HepG2 (cell line): ENCODE data around the gene C18orf54. TPM values are rescaled to one million over a fixed set of nuclear protein-coding genes. Genes with fewer than 3 reads are reported as not detected.

ENCODE experiments used
- ARHGAP35 ChIP-seq: sonication (generic); formaldehyde crosslinking; IDR thresholded peaks from 2 replicates; pipeline ENCODE4 v1.9.0; 2022; ENCODE audit warnings: mild to moderate bottlenecking, inconsistent platforms, moderate library complexity, missing genetic modification reagents, borderline replicate concordance
- HES4 ChIP-seq: sonication (generic); formaldehyde crosslinking; IDR thresholded peaks from 2 replicates; pipeline ENCODE4 v1.9.0; 2021; ENCODE audit warnings: mild to moderate bottlenecking, missing genetic modification reagents, borderline replicate concordance
- PHF21A ChIP-seq: sonication (generic); formaldehyde crosslinking; IDR thresholded peaks from 2 replicates; pipeline ENCODE4 v1.5.0; 2020; ENCODE audit warnings: mild to moderate bottlenecking, missing genetic modification reagents
- RFX3 ChIP-seq: IDR thresholded peaks from 2 replicates; pipeline ENCODE4 v1.6.1; 2016; ENCODE audit warnings: missing biosample characterization, missing genetic modification reagents
- XRCC5 ChIP-seq: fragments of 200-400 bp; formaldehyde crosslinking; optimal IDR thresholded peaks from 2 replicates; pipeline ENCODE3; 2017; ENCODE audit warnings: mild to moderate bottlenecking, low read length
- ZBTB20 ChIP-seq: sonication (generic); formaldehyde crosslinking; IDR thresholded peaks from 2 replicates; pipeline ENCODE4 v1.8.1; 2023; ENCODE audit warnings: missing genetic modification reagents, low read depth, mild to moderate bottlenecking, borderline replicate concordance
- ZNF138 ChIP-seq: sonication (generic); formaldehyde crosslinking; IDR thresholded peaks from 2 replicates; pipeline ENCODE4 v1.5.0; 2020; ENCODE audit warnings: mild to moderate bottlenecking, low read depth, missing genetic modification reagents
- ZNF234 ChIP-seq: sonication (generic); formaldehyde crosslinking; conservative IDR thresholded peaks from 2 replicates; pipeline ENCODE4 v1.5.1; 2020; ENCODE audit warnings: mild to moderate bottlenecking, missing genetic modification reagents
- ZNF263 ChIP-seq: sonication (generic); formaldehyde crosslinking; IDR thresholded peaks from 2 replicates; pipeline ENCODE4 v1.4.0; 2020; ENCODE audit warnings: missing genetic modification reagents
- polyA plus RNA-seq, 8 experiments: library from polyadenylated mRNA; depleted of rRNA in 3 of 8; stranded (reverse) in 7 of 8; unstranded in 1 of 8; fragments of >200 nt; fragmentation: Illumina TruSeq in 4 of 8; extraction: Trizol in 4 of 8; gene quantifications; 2 replicates each; pipeline versions ENCODE4 v1.2.1 to v1.2.3, GENCODE V29; 2011 to 2016; ENCODE audit warnings: low read depth in 4 of 8, missing spikeins in 1 of 8, mixed read lengths in 1 of 8; ENCODE audit not compliant: insufficient read depth in 1 of 8
- total RNA-seq, 5 experiments: library from RNA; depleted of rRNA; stranded (reverse); fragments of >200 nt; fragmentation: Illumina TruSeq; extraction: Trizol; gene quantifications; 2 replicates each; pipeline ENCODE4 v1.2.3, GENCODE V29; 2016; ENCODE audit warnings: low read depth in 1 of 5
- TF ChIP-seq, protein P1 (sequence below): sonication (generic); formaldehyde crosslinking; IDR thresholded peaks from 2 replicates; pipeline ENCODE4 v1.4.0; 2020; ENCODE audit warnings: missing genetic modification reagents, borderline replicate concordance
- TF ChIP-seq, protein P2 (sequence below): IDR thresholded peaks from 2 replicates; pipeline ENCODE4 v1.6.1; 2012; ENCODE audit warnings: low read length, improper control_type of control experiment
- TF ChIP-seq, protein P3 (sequence below): sonication (generic); formaldehyde crosslinking; conservative IDR thresholded peaks from 2 replicates; pipeline ENCODE4 v1.8.0; 2022; ENCODE audit warnings: mild to moderate bottlenecking, moderate library complexity, missing genetic modification reagents
- TF ChIP-seq, protein P4 (sequence below): sonication (generic); formaldehyde crosslinking; IDR thresholded peaks from 2 replicates; pipeline ENCODE4 v1.4.0; 2020; ENCODE audit warnings: missing genetic modification reagents, borderline replicate concordance
- TF ChIP-seq, protein P5 (sequence below): sonication (generic); formaldehyde crosslinking; IDR thresholded peaks from 2 replicates; pipeline ENCODE4 v1.4.0; 2020; ENCODE audit warnings: mild to moderate bottlenecking, missing genetic modification reagents, borderline replicate concordance

Gene C18orf54
- total and polyA plus RNA-seq, 2 of the 13 experiments (the other 11 are each of a cell fraction or from before 2014, with no cell fraction given), result 1.8 to 2.5 TPM

DNA sequence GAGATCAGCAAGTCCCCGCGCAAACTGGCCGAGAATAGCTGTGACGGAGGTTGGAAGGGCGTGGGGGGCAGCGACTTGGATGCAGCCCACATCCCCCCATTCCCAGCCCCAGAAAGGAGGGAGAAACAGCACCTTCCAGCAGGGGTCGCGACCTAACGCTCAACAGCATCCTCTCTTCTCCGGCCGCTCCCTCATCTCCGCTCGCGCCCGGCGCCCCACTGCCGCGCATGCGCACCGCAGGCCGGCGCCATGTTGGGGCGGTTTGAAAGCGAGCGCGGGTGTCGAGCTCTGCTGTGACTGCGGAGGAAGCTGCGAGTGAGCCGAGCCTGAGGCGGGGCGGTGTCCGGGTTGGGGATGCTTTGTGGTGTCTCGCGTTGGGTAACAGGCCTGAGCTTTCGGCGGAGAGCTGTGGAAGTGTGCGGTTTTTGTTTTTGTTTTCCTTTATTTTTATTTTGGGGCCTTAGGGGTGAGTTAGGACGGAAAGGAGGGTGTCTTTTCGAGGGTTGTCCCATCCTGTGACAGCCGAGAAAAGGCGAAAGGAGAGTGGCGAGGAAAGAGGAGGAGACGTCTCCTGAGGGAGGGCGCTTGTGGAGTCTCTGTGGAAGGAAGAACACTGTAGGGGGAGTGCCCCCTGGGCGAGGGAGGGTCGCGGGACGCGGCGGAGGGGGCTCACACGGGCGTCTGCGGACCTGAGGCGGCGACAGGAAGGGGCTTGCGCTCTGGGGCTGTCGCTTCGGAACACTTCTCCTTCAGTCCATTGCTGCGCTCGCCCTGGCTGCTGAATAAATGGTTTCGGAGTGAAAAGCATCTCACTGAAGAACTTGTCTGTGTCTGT is at the start of gene C18orf54, which contains the start of gene STARD6 (continued):
- no peak for TF ChIP-seq HES4 (CRISPR knock-in tag)
- no peak for TF ChIP-seq ZNF234 (CRISPR knock-in tag)
- TF ChIP-seq PHF21A, result peak; percentile 44
- TF ChIP-seq, protein P1, sequence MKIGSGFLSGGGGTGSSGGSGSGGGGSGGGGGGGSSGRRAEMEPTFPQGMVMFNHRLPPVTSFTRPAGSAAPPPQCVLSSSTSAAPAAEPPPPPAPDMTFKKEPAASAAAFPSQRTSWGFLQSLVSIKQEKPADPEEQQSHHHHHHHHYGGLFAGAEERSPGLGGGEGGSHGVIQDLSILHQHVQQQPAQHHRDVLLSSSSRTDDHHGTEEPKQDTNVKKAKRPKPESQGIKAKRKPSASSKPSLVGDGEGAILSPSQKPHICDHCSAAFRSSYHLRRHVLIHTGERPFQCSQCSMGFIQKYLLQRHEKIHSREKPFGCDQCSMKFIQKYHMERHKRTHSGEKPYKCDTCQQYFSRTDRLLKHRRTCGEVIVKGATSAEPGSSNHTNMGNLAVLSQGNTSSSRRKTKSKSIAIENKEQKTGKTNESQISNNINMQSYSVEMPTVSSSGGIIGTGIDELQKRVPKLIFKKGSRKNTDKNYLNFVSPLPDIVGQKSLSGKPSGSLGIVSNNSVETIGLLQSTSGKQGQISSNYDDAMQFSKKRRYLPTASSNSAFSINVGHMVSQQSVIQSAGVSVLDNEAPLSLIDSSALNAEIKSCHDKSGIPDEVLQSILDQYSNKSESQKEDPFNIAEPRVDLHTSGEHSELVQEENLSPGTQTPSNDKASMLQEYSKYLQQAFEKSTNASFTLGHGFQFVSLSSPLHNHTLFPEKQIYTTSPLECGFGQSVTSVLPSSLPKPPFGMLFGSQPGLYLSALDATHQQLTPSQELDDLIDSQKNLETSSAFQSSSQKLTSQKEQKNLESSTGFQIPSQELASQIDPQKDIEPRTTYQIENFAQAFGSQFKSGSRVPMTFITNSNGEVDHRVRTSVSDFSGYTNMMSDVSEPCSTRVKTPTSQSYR (CRISPR knock-in tag), result no peak
- no peak for TF ChIP-seq ZNF138 (CRISPR knock-in tag)
- TF ChIP-seq ZNF263, result no peak
- no peak for TF ChIP-seq RFX3 (CRISPR knock-in tag)
- TF ChIP-seq, protein P2, sequence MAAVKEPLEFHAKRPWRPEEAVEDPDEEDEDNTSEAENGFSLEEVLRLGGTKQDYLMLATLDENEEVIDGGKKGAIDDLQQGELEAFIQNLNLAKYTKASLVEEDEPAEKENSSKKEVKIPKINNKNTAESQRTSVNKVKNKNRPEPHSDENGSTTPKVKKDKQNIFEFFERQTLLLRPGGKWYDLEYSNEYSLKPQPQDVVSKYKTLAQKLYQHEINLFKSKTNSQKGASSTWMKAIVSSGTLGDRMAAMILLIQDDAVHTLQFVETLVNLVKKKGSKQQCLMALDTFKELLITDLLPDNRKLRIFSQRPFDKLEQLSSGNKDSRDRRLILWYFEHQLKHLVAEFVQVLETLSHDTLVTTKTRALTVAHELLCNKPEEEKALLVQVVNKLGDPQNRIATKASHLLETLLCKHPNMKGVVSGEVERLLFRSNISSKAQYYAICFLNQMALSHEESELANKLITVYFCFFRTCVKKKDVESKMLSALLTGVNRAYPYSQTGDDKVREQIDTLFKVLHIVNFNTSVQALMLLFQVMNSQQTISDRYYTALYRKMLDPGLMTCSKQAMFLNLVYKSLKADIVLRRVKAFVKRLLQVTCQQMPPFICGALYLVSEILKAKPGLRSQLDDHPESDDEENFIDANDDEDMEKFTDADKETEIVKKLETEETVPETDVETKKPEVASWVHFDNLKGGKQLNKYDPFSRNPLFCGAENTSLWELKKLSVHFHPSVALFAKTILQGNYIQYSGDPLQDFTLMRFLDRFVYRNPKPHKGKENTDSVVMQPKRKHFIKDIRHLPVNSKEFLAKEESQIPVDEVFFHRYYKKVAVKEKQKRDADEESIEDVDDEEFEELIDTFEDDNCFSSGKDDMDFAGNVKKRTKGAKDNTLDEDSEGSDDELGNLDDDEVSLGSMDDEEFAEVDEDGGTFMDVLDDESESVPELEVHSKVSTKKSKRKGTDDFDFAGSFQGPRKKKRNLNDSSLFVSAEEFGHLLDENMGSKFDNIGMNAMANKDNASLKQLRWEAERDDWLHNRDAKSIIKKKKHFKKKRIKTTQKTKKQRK, result no peak
- peak; percentile 56 for TF ChIP-seq XRCC5
- TF ChIP-seq, protein P3, sequence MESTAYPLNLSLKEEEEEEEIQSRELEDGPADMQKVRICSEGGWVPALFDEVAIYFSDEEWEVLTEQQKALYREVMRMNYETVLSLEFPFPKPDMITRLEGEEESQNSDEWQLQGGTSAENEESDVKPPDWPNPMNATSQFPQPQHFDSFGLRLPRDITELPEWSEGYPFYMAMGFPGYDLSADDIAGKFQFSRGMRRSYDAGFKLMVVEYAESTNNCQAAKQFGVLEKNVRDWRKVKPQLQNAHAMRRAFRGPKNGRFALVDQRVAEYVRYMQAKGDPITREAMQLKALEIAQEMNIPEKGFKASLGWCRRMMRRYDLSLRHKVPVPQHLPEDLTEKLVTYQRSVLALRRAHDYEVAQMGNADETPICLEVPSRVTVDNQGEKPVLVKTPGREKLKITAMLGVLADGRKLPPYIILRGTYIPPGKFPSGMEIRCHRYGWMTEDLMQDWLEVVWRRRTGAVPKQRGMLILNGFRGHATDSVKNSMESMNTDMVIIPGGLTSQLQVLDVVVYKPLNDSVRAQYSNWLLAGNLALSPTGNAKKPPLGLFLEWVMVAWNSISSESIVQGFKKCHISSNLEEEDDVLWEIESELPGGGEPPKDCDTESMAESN (CRISPR knock-in tag), result no peak
- TF ChIP-seq, protein P4, sequence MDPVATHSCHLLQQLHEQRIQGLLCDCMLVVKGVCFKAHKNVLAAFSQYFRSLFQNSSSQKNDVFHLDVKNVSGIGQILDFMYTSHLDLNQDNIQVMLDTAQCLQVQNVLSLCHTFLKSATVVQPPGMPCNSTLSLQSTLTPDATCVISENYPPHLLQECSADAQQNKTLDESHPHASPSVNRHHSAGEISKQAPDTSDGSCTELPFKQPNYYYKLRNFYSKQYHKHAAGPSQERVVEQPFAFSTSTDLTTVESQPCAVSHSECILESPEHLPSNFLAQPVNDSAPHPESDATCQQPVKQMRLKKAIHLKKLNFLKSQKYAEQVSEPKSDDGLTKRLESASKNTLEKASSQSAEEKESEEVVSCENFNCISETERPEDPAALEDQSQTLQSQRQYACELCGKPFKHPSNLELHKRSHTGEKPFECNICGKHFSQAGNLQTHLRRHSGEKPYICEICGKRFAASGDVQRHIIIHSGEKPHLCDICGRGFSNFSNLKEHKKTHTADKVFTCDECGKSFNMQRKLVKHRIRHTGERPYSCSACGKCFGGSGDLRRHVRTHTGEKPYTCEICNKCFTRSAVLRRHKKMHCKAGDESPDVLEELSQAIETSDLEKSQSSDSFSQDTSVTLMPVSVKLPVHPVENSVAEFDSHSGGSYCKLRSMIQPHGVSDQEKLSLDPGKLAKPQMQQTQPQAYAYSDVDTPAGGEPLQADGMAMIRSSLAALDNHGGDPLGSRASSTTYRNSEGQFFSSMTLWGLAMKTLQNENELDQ (CRISPR knock-in tag), result no peak
- TF ChIP-seq, protein P5, sequence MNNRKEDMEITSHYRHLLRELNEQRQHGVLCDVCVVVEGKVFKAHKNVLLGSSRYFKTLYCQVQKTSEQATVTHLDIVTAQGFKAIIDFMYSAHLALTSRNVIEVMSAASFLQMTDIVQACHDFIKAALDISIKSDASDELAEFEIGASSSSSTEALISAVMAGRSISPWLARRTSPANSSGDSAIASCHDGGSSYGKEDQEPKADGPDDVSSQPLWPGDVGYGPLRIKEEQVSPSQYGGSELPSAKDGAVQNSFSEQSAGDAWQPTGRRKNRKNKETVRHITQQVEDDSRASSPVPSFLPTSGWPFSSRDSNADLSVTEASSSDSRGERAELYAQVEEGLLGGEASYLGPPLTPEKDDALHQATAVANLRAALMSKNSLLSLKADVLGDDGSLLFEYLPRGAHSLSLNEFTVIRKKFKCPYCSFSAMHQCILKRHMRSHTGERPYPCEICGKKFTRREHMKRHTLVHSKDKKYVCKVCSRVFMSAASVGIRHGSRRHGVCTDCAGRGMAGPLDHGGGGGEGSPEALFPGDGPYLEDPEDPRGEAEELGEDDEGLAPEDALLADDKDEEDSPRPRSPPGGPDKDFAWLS (CRISPR knock-in tag), result no peak
- no peak for TF ChIP-seq ZBTB20
- 0 out of 2 replicates have a peak, but pooled peaks have one; percentile 32 for TF ChIP-seq ARHGAP35 (CRISPR knock-in tag)
